Psoas muscle (tissue), 8 donors: ENCODE data around the gene TMEM185B. TPM values are rescaled to one million over a fixed set of nuclear protein-coding genes. Genes with fewer than 3 reads are reported as not detected.

Source experiments
- ATAC-seq, 4 donors: fragments of 200-7000 bp; cut with Tn5 transposase; one replicate each; pipeline ENCODE4 v1.9.1; 2020; ENCODE audit warnings: moderate library complexity in 3 of 4, mild to moderate bottlenecking in 2 of 4
- DNase-seq, 2 donors: peaks; one replicate each; pipeline ENCODE4 v3.0.0-alpha.2; 2020
- H3K27ac ChIP-seq: fragments of 200-600 bp; one replicate; pipeline ENCODE4 v1.8.0; 2022
- H3K27me3 ChIP-seq, 3 donors: fragments of 200-600 bp in 1 of 3; one replicate each; pipeline versions ENCODE4 v1.6.1 to v1.8.0; 2013 to 2022; ENCODE audit warnings: low read length in 2 of 3, mild to moderate bottlenecking in 2 of 3, moderate library complexity in 1 of 3; ENCODE audit not compliant: insufficient read depth in 3 of 3
- H3K36me3 ChIP-seq, 2 donors: fragments of 200-600 bp in 1 of 2; one replicate each; pipeline versions ENCODE4 v1.6.1 to v1.8.0; 2013 to 2022; ENCODE audit warnings: low read depth in 1 of 2, mild to moderate bottlenecking in 1 of 2, moderate library complexity in 1 of 2; ENCODE audit not compliant: insufficient read depth in 1 of 2
- H3K4me1 ChIP-seq: fragments of 200-600 bp; one replicate; pipeline ENCODE4 v1.8.0; 2022
- H3K4me3 ChIP-seq: fragments of 200-600 bp; one replicate; pipeline ENCODE4 v1.8.0; 2022; ENCODE audit warnings: mild to moderate bottlenecking
- H3K9me3 ChIP-seq: fragments of 200-600 bp; one replicate; pipeline ENCODE4 v1.8.0; 2022
- WGBS, 3 donors: extraction: QIAGEN DNeasy Blood & Tissue Kit; methylation state at CpG; one replicate each; pipeline versions ENCODE4 v1.1.6 to v1.1.7; 2013; 5-methylcytosine and 5-hydroxymethylcytosine counted together
- intact Hi-C, 2 donors: fragments of 100-400 bp; cut with DNase I; formaldehyde crosslinking; loops; one replicate each; pipeline versions ENCODE4 v1.11.0 to v1.14.2; 2022
- polyA plus RNA-seq, 3 donors: library from polyadenylated mRNA; stranded (reverse); fragments of 200-250 nt; gene quantifications; one replicate each; pipeline ENCODE4 v1.2.3, GENCODE V29; 2013
- total RNA-seq, 4 donors: library from RNA; stranded (reverse); fragmentation: NEBNext Ultra II Directional in 2 of 4; extraction: Animal tissue kit (Norgen Biotek cat#: 25700) in 2 of 4; gene quantifications; one replicate each; pipeline versions ENCODE4 v1.2.1 to v1.2.4, GENCODE V29; 2021 to 2023
- TF ChIP-seq, protein P1 (sequence below): fragments of 200-600 bp; IDR thresholded peaks from one replicate; pipeline ENCODE4 v1.8.0; 2022; ENCODE audit warnings: antibody characterized with exemption
- donor health status: healthy with polysubstance abuse.
- donor health status: DM: no; HTN: no; CAD: no; lungs with moderate emphysema.
- donor health status: Bipolar disorder and iron deficiency.
- donor health status: healthy.
- donor health status: DM: yes; HTN: yes; CAD: no.
- donor health status: DM: no; HTN: no; CAD: no.
- donor health status: DM: no; HTN: no; CAD: no.
- donor health status: DM: yes; HTN: yes; CAD: no.

Gene TMEM185B
- total and polyA plus RNA-seq, 7 donors: 10.4 to 28.1 (median 15.3) TPM

GRCh38 chr2:120267348-120267747 lies 44.1 kb upstream of the TMEM185B start:
- TF ChIP-seq, protein P1, sequence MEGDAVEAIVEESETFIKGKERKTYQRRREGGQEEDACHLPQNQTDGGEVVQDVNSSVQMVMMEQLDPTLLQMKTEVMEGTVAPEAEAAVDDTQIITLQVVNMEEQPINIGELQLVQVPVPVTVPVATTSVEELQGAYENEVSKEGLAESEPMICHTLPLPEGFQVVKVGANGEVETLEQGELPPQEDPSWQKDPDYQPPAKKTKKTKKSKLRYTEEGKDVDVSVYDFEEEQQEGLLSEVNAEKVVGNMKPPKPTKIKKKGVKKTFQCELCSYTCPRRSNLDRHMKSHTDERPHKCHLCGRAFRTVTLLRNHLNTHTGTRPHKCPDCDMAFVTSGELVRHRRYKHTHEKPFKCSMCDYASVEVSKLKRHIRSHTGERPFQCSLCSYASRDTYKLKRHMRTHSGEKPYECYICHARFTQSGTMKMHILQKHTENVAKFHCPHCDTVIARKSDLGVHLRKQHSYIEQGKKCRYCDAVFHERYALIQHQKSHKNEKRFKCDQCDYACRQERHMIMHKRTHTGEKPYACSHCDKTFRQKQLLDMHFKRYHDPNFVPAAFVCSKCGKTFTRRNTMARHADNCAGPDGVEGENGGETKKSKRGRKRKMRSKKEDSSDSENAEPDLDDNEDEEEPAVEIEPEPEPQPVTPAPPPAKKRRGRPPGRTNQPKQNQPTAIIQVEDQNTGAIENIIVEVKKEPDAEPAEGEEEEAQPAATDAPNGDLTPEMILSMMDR: no peak
- WGBS, 3 donors: 47 to 70% (median 63%) methylated on average over 8 of the region's 8 CpGs

DNA sequence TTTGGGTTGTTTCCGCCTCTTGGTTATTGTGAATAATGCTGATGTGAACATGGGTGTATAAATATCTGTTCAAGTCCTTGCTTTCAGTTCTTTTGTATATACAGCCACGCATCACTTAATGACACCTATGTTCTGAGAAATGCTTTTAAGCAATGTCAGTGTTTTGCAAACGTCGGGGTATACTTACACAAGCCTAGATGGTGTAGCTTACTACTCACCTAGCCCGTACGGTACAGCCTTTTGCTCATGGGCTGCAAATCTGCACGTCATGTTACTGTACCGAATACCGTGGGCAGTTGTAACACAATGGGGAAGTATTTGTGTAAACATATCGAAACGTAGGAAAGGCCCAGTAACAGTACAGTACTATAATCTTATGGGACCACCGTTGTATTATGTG lies 41.8 kb upstream of the TMEM185B start:
- TF ChIP-seq, protein P1: no peak
- Histone ChIP-seq H3K4me3 (no peak overlapping the region), H3K36me3 (no peaks in the 10 kb centered on the region), H3K27ac (no peak overlapping the region), H3K9me3 (peaks cover 4% of the 10 kb centered on the region), H3K27me3 (no peaks in the 10 kb centered on the region), H3K4me1 (no peaks in the 10 kb centered on the region)
- intact Hi-C loops: no loop called here
- WGBS, 3 donors: 79 to 83% (median 82%) methylated on average over 12 of the region's 12 CpGs
- no peak for DNase-seq
- ATAC-seq: no peak

More at GRCh38 chr2:120267348-120267747, 44.1 kb upstream of the TMEM185B start:
- no peak overlapping the region for H3K4me3 ChIP-seq
- DNase-seq (no peak), ATAC-seq (no peak)
- no peaks in the 10 kb centered on the region for H3K4me1 ChIP-seq
- no peaks in the 10 kb centered on the region for H3K27me3 ChIP-seq
- H3K9me3 ChIP-seq: peaks cover 4% of the 10 kb centered on the region
- intact Hi-C loops: no loop called here
- no peaks in the 10 kb centered on the region for H3K36me3 ChIP-seq
- no peak overlapping the region for H3K27ac ChIP-seq

DNA sequence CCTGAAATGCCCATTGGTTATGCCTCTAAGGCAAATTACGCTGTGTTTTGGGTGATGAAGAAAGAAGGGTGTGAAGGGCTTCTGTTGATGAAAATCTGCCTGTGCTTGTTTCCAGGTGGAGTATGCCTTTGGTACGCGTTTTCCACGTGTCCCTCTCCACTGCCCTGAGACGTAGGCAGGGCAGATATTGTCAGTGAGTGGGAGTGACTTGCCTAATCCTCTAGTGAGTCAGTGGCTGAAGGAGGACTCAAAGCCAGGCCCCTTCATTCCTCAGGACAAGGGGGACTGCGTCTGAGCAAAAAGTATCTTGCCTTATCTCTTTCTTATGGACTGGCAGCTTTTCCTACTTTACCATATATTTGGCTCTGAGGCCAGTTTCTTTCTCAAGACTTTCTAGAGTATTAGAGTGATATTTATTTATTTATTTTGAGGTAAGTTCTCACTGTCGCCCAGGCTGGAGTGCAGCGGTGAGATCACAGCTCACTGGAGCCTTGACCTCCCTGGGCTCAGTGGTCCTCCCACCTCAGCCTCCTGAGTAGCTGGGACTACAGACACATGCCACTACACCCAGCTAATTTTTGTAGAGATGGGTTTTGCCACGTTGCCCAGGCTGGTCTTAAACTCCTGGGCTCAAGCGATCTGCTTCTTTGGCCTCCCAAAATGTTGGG lies 39.7 kb upstream of the TMEM185B start:
- DNase-seq (no peak), ATAC-seq (peak in 1 of 4 donors; percentile 59)
- intact Hi-C loops: loop anchor here in 1 of 2 donors (5.0 kb wide), 1 partner anchor 34 kb away; no protein-coding TSS in a partner anchor
- H3K36me3 ChIP-seq: no peaks in the 10 kb centered on the region
- no peaks in the 10 kb centered on the region for H3K9me3 ChIP-seq
- WGBS, 3 donors: 64 to 86% (median 78%) methylated on average over 10 of the region's 10 CpGs
- H3K4me3 ChIP-seq: no peak overlapping the region
- no peak overlapping the region for H3K27ac ChIP-seq
- TF ChIP-seq, protein P1: no peak
- no peaks in the 10 kb centered on the region for H3K4me1 ChIP-seq
- H3K27me3 ChIP-seq: no peaks in the 10 kb centered on the region

DNA sequence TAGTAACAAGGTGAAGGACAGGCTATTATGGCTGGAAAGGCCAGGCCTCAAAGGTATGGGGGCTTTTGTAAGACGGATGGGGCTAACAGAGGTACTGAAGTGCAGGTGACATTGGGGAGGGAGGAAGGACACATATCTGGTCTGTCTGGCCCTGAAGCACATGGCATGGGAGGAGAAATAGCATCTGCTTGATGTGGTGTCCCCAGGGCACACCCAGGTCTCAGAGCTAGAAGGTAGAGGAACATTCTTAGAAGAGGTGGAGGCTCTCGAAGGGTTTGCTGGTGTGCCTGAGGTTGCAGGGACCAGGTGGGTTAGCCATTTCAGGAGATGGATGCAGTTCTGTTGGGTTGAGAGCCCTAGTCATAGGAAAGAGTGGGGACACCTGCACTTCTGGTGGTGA lies 39.0 kb upstream of the TMEM185B start:
- no peak overlapping the region for H3K27ac ChIP-seq
- no peaks in the 10 kb centered on the region for H3K36me3 ChIP-seq
- no peaks in the 10 kb centered on the region for H3K27me3 ChIP-seq
- 61 to 88% (median 82%) methylated on average over 2 of the region's 2 CpGs for WGBS, 3 donors
- TF ChIP-seq, protein P1: no peak
- DNase-seq: no peak
- no peaks in the 10 kb centered on the region for H3K4me1 ChIP-seq
- H3K9me3 ChIP-seq: no peaks in the 10 kb centered on the region
- H3K4me3 ChIP-seq: no peak overlapping the region
- intact Hi-C loops: loop anchor here in 1 of 2 donors (5.0 kb wide), 1 partner anchor 35 kb away; no protein-coding TSS in a partner anchor
- ATAC-seq: no peak
